Measurements from ENCODE around the gene PAPLN. TPM values are rescaled to one million over a fixed set of nuclear protein-coding genes. Genes with fewer than 3 reads are reported as not detected.

PAPLN gene
- total and polyA plus RNA-seq, 9 of the 15 experiments (the other 6 are each of a cell fraction or from before 2014, with no cell fraction given): 0.43 to 3.5 (median 1.7) TPM

GRCh38 chr14:73312687-73313086 is 75.4 kb downstream of the PAPLN start:
- peaks cover 2% of the 10 kb centered on the region; the same call in 1 of the 3 replicates for H3K36me3 ChIP-seq (ENCODE audit: control insufficient read depth, insufficient read depth, low read length)
- ChIA-PET POLR2A (interaction anchor here (0.6 to 0.7 kb wide), 3 partner anchors 10 to 130 kb away, joined by 3 read pairs; no protein-coding TSS in a partner anchor), CTCF (ENCODE audit: low intra/inter-chr PET ratio) (interaction anchor here (0.6 kb wide), 1 partner anchor 195 kb away, joined by 6 read pairs; no protein-coding TSS in a partner anchor)
- TF ChIP-seq IRF1 (CRISPR knock-in tag; IDR thresholded peaks at IDR 0.05; ENCODE audit: borderline replicate concordance) (no peak), EP300 (IDR thresholded peaks at IDR 0.05; ENCODE audit: low read length) (no peak), STAT5A (IDR thresholded peaks at IDR 0.05; ENCODE audit: borderline replicate concordance, low read length) (no peak), TAF15 (IDR thresholded peaks at IDR 0.05; ENCODE audit: low read depth, low read length) (no peak), ARID1B (IDR thresholded peaks at IDR 0.05) (no peak), CEBPZ (IDR thresholded peaks at IDR 0.05; ENCODE audit: borderline replicate concordance, low read depth, low read length) (no peak), HES1 (IDR thresholded peaks at IDR 0.05; ENCODE audit: low read depth) (no peak), ZNF41 (CRISPR knock-in tag; conservative IDR thresholded peaks at IDR 0.05) (no peak), ZNF165 (CRISPR knock-in tag; IDR thresholded peaks at IDR 0.05; ENCODE audit: borderline replicate concordance) (no peak), ELK3 (CRISPR knock-in tag; IDR thresholded peaks at IDR 0.05) (no peak), ZNF444 (CRISPR knock-in tag; IDR thresholded peaks at IDR 0.05) (no peak), GTF2B (IDR thresholded peaks at IDR 0.05; ENCODE audit: extremely low read depth, insufficient read length) (no peak), EGR1 (conservative IDR thresholded peaks at IDR 0.05) (no peak), ZNF586 (CRISPR knock-in tag; conservative IDR thresholded peaks at IDR 0.05) (no peak), ZNF785 (CRISPR knock-in tag; IDR thresholded peaks at IDR 0.05) (no peak)
- no peak for DNase-seq (ENCODE audit: extremely low read depth in 1 of 4, low spot score in 3 of 4)
- H3K4me3 ChIP-seq: no peak overlapping the region
- H3K9me3 ChIP-seq (replicated peaks; ENCODE audit: control insufficient read depth, insufficient read depth, low read depth, low read length): no peaks in the 10 kb centered on the region
- no TSS peak for BruUV-seq (replicated peaks)
- peak; percentile 31; the same call in 2 of the 3 replicates for ATAC-seq
- WGBS (ENCODE audit: insufficient coverage, low coverage, missing lambda C conversion rate): 30% methylated on average over 2 of the region's 3 CpGs
- H3K4me2 ChIP-seq (ENCODE audit: insufficient read depth, low read length): no peak overlapping the region
- no peak overlapping the region for H3K27ac ChIP-seq (ENCODE audit: extremely low read depth, low read depth, low read length)
- H3K79me2 ChIP-seq (ENCODE audit: control insufficient read depth, insufficient read depth, low read length): 0 out of 3 replicates have a peak, but pooled peaks cover 2% of the 10 kb centered on the region
- H3K4me1 ChIP-seq (replicated peaks in 1 of 2; ENCODE audit: control insufficient read depth in 2 of 2, insufficient read depth in 2 of 2, low read length in 2 of 2): peaks cover 2 to 3% of the 10 kb centered on the region in 2 experiments; a peak in 4 of 5 replicates
- H3K27me3 ChIP-seq (ENCODE audit: control insufficient read depth in 2 of 2, insufficient read depth in 2 of 2, low read length in 2 of 2): no peaks in the 10 kb centered on the region
- intact Hi-C loops (cut with micrococcal nuclease): no loop called here
- no peak overlapping the region for H3K9ac ChIP-seq (ENCODE audit: insufficient read depth in 1 of 2, low read depth in 2 of 2, low read length in 2 of 2)
- no peaks in the 10 kb centered on the region for H3K9me1 ChIP-seq (ENCODE audit: control insufficient read depth, insufficient read depth, low read length)
- FAIRE-seq: no peak
- in situ Hi-C loops (cut with MboI): no loop called here
- H2AFZ ChIP-seq (ENCODE audit: low read depth, low read length): no peak overlapping the region
- H4K20me1 ChIP-seq (replicated peaks; ENCODE audit: control insufficient read depth, insufficient read depth, low read length): no peaks in the 10 kb centered on the region
